Endodermal cell (in vitro differentiated cells): ENCODE data around the gene NEURL3. TPM values are rescaled to one million over a fixed set of nuclear protein-coding genes. Genes with fewer than 3 reads are reported as not detected.

Experiments used
- DNase-seq: peaks from one replicate; pipeline ENCODE4 v3.0.0-alpha.2; 2017
- H3K27ac ChIP-seq: 2 replicates; pipeline ENCODE4 v1.5.1; 2013; ENCODE audit warnings: mild to moderate bottlenecking, low read depth, low read length, moderate library complexity
- H3K27me3 ChIP-seq: 2 replicates; pipeline ENCODE4 v1.6.1; 2013; ENCODE audit warnings: mild to moderate bottlenecking, low read length, moderate library complexity; ENCODE audit not compliant: insufficient read depth, control insufficient read depth, poor library complexity, severe bottlenecking
- H3K36me3 ChIP-seq: 2 replicates; pipeline ENCODE4 v1.7.0; 2013; ENCODE audit warnings: mild to moderate bottlenecking, low read length, moderate library complexity; ENCODE audit not compliant: control insufficient read depth, insufficient read depth
- H3K4me1 ChIP-seq: one replicate; pipeline ENCODE4 v1.7.0; 2013; ENCODE audit warnings: low read length; ENCODE audit not compliant: control insufficient read depth, insufficient read depth
- H3K4me3 ChIP-seq: 2 replicates; pipeline ENCODE4 v1.5.1; 2013; ENCODE audit warnings: mild to moderate bottlenecking, low read length, moderate library complexity
- H3K9ac ChIP-seq: 2 replicates; pipeline ENCODE4 v1.6.1; 2013; ENCODE audit warnings: mild to moderate bottlenecking, low read length, moderate library complexity; ENCODE audit not compliant: poor library complexity, severe bottlenecking; ENCODE audit errors: extremely low read depth
- H3K9me3 ChIP-seq: 2 replicates; pipeline ENCODE4 v1.6.1; 2013; ENCODE audit warnings: mild to moderate bottlenecking, low read length, moderate library complexity; ENCODE audit not compliant: control insufficient read depth
- H3K27ac Mint-ChIP-seq: 2 replicates; pipeline ENCODE4 v1.8.0; 2020; ENCODE audit warnings: mixed read lengths
- H3K27me3 Mint-ChIP-seq: 2 replicates; pipeline ENCODE4 v1.8.0; 2021; ENCODE audit warnings: mild to moderate bottlenecking, mixed read lengths; ENCODE audit not compliant: insufficient read depth
- H3K36me3 Mint-ChIP-seq: 2 replicates; pipeline ENCODE4 v1.8.0; 2020; ENCODE audit warnings: low read depth, mixed read lengths
- H3K4me1 Mint-ChIP-seq: 2 replicates; pipeline ENCODE4 v1.8.0; 2020; ENCODE audit warnings: mixed read lengths
- H3K4me3 Mint-ChIP-seq: 2 replicates; pipeline ENCODE4 v1.8.0; 2020; ENCODE audit warnings: mild to moderate bottlenecking, moderate library complexity, mixed read lengths
- H3K9me3 Mint-ChIP-seq: 2 replicates; pipeline ENCODE4 v1.8.0; 2020; ENCODE audit warnings: mild to moderate bottlenecking, mixed read lengths
- CTCF ChIP-seq: fragments of 200-600 bp; sonication (generic); conservative IDR thresholded peaks from 2 replicates; pipeline ENCODE4 v1.5.0; 2021; ENCODE audit warnings: antibody characterized with exemption, mild to moderate bottlenecking
- WGBS, 2 experiments: methylation state at CpG; one replicate each; pipeline versions ENCODE4 v1.1.5 to v1.1.7; 2013; ENCODE audit warnings: missing lambda C conversion rate in 2 of 2, mixed read lengths in 1 of 2; ENCODE audit not compliant: insufficient coverage in 1 of 2, insufficient read length in 1 of 2; 5-methylcytosine and 5-hydroxymethylcytosine counted together
- total RNA-seq, 2 donors: library from RNA; stranded (reverse); fragmentation: NEBNext Ultra II Directional in 1 of 2; extraction: Animal tissue kit (Norgen Biotek cat#: 25700) in 1 of 2; gene quantifications; 2 replicates in 1 of 2; 3 replicates in 1 of 2; pipeline ENCODE4 v1.2.1, GENCODE V29; 2021

NEURL3 gene
- total RNA-seq, 2 donors from 2014 or later: not detected

GRCh38 chr2:96508521-96509113 is 3.5 kb upstream of the NEURL3 start:
- no peak for DNase-seq
- Histone ChIP-seq H3K27me3 (peaks cover 6% of the 10 kb centered on the region), H3K9ac (no peak overlapping the region), H3K4me3 (no peak overlapping the region), H3K4me1 (no peaks in the 10 kb centered on the region), H3K36me3 (no peaks in the 10 kb centered on the region), H3K9me3 (no peaks in the 10 kb centered on the region), H3K27ac (no peak overlapping the region)
- no peak for TF ChIP-seq CTCF
- Mint-ChIP-seq H3K27ac (no peak overlapping the region), H3K4me1 (peaks cover 2% of the 10 kb centered on the region), H3K4me3 (no peak overlapping the region), H3K9me3 (no peaks in the 10 kb centered on the region), H3K27me3 (peaks cover 37% of the 10 kb centered on the region), H3K36me3 (no peaks in the 10 kb centered on the region)
- 88 to 93% methylated on average over 15 to 26 of the region's 26 CpGs for WGBS, 2 experiments

DNA sequence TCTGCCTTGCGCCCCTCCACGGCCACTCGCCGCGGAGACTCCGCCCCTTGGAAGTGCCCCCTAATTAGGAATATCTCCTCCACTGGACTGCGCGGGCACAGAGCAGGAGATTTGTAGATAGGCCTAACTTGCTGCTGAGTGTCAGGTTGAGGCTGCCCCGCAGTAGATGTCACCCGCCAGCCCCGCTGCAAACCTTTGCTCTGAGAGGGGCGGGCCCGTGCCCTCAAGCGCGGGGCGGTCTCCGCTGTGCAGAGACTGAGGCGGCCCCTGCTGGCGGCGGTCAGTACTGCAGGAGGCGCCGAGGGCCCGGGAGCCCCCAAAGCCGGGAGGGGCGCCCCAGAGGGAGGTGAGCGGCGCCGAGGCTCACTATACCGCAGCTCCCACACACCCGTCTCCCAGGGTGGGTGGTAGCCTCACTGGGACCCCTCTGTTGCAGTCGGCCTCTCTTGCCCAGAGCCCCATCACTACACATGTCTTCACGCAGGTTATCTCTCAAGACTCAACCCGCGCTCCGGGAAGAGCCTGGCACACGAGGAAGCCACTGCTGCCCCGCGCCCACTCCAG is 2.9 kb upstream of the NEURL3 start:
- 39 to 57% methylated on average over 9 to 38 of the region's 38 CpGs for WGBS, 2 experiments
- Histone ChIP-seq H3K36me3 (no peaks in the 10 kb centered on the region), H3K4me1 (no peaks in the 10 kb centered on the region), H3K27me3 (peaks cover 6% of the 10 kb centered on the region), H3K27ac (no peak overlapping the region), H3K9ac (no peak overlapping the region), H3K9me3 (no peaks in the 10 kb centered on the region), H3K4me3 (no peak overlapping the region)
- H3K36me3 Mint-ChIP-seq: no peaks in the 10 kb centered on the region
- peak; percentile 94 for DNase-seq
- no peak overlapping the region for H3K27ac Mint-ChIP-seq
- H3K4me1 Mint-ChIP-seq: peaks cover 2% of the 10 kb centered on the region
- no peaks in the 10 kb centered on the region for H3K9me3 Mint-ChIP-seq
- peaks cover 37% of the 10 kb centered on the region for H3K27me3 Mint-ChIP-seq
- TF ChIP-seq CTCF: peak; percentile 100
- peak overlapping the region; percentile 28 for H3K4me3 Mint-ChIP-seq

DNA sequence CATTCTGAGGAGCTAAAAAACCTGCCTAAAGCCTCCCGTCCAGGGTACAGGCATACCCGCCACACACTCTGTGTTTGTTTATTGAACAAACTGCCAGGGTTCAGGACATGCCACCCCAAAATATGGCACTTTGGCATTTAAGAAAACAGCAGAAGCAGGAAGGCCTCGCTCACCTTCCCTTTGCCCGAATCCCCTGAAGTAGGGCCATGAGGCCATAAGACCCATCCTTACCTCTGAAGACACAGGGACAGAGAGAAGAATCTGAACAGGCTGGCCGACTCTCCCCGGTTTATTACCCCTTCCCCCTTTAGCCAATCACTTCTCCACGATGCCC is 1.7 kb upstream of the NEURL3 start:
- no peak overlapping the region for H3K4me3 ChIP-seq
- peaks cover 5% of the 10 kb centered on the region for H3K4me1 Mint-ChIP-seq
- H3K27ac Mint-ChIP-seq: no peak overlapping the region
- H3K27ac ChIP-seq: no peak overlapping the region
- H3K9ac ChIP-seq: no peak overlapping the region
- H3K27me3 Mint-ChIP-seq: peaks cover 34% of the 10 kb centered on the region
- H3K9me3 ChIP-seq: no peaks in the 10 kb centered on the region
- no peak overlapping the region for H3K4me3 Mint-ChIP-seq
- TF ChIP-seq CTCF: no peak
- no peaks in the 10 kb centered on the region for H3K4me1 ChIP-seq
- H3K36me3 ChIP-seq: no peaks in the 10 kb centered on the region
- H3K9me3 Mint-ChIP-seq: no peaks in the 10 kb centered on the region
- 90 to 100% methylated on average over 4 to 7 of the region's 7 CpGs for WGBS, 2 experiments
- no peaks in the 10 kb centered on the region for H3K36me3 Mint-ChIP-seq
- H3K27me3 ChIP-seq: peaks cover 6% of the 10 kb centered on the region
- no peak for DNase-seq
